Subcutaneous adipose tissue (tissue), 4 donors: ENCODE results near the gene MEIKIN. TPM values are rescaled to one million over a fixed set of nuclear protein-coding genes. Genes with fewer than 3 reads are reported as not detected.

ENCODE experiments used
- total RNA-seq, 4 donors: library from RNA; depleted of rRNA; stranded (reverse); fragments of >200 nt; gene quantifications; one replicate each; pipeline ENCODE4 v1.1.0, GENCODE V29; 2016
- TF ChIP-seq, protein P1 (sequence below): fragments of 450-650 bp; IDR thresholded peaks from one replicate; pipeline ENCODE4 v1.5.1; 2016; ENCODE audit warnings: low read depth, mild to moderate bottlenecking, control low read depth, antibody characterized with exemption, moderate library complexity

The MEIKIN gene
- total RNA-seq, 4 donors from 2014 or later: 1.5 TPM; not detected in 3

DNA sequence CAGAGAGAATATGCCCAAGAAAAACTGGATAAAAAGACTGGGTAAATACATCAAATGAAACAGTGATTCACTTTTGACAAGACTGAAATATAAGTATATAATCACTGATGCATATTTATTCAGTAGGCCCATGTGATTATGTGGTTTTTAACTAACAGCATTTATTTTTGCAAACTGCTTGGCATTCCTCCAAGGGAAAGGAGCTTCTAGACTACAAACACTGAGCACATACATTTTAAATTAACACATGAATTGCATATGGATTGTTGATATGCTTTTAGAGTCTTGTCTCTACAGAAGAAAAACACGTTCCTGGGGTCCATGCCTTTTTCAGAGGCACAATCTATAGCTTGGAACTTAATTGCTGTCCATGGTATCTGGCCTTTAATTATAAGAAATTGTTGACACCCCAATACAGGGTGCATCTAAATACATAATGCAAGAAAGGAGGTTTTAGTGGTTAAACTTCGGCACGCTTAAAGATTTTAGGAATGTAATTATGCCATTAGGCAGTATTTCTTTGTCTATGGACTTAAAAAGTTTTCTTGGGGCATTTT lies 6.9 kb upstream of the MEIKIN start:
- TF ChIP-seq, protein P1, sequence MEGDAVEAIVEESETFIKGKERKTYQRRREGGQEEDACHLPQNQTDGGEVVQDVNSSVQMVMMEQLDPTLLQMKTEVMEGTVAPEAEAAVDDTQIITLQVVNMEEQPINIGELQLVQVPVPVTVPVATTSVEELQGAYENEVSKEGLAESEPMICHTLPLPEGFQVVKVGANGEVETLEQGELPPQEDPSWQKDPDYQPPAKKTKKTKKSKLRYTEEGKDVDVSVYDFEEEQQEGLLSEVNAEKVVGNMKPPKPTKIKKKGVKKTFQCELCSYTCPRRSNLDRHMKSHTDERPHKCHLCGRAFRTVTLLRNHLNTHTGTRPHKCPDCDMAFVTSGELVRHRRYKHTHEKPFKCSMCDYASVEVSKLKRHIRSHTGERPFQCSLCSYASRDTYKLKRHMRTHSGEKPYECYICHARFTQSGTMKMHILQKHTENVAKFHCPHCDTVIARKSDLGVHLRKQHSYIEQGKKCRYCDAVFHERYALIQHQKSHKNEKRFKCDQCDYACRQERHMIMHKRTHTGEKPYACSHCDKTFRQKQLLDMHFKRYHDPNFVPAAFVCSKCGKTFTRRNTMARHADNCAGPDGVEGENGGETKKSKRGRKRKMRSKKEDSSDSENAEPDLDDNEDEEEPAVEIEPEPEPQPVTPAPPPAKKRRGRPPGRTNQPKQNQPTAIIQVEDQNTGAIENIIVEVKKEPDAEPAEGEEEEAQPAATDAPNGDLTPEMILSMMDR: no peak

DNA sequence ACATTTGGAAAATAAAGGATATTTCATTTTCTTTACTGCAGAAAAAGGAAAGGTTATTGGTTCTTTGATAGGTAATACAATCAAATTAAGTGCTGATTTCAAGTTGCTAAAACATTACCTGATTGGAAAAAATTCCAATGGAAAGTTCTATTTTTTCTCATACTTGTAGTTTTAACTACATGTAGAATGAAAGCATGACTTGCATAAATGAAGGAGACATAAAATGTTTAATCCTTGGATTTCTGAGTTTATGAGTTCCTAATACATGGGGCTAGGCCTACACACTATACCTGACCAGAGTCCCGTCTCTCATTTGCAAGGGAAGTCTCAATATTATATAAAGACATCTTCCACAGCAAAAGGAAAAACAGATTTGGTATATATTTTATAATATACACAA lies 5.2 kb upstream of the MEIKIN start:
- TF ChIP-seq, protein P1: no peak

DNA sequence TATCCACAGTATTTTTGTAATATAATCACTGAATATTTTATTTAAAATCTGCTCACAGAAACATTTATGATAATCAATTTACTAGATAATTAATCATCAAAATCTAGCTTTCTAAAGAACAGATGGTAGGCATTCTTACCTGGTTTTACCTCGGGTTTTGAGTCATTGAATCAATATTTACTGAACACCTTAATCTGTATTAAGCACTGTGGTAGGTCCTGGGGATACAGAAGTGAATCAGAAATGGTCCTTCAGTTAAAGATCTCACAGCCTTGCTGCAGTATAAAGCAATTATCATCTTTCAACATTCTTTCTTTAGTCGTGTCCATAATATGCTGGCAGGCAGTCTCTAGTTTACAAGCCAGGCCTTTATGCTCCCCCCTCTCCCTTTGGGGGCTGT lies 2.0 kb upstream of the MEIKIN start:
- TF ChIP-seq, protein P1: no peak

DNA sequence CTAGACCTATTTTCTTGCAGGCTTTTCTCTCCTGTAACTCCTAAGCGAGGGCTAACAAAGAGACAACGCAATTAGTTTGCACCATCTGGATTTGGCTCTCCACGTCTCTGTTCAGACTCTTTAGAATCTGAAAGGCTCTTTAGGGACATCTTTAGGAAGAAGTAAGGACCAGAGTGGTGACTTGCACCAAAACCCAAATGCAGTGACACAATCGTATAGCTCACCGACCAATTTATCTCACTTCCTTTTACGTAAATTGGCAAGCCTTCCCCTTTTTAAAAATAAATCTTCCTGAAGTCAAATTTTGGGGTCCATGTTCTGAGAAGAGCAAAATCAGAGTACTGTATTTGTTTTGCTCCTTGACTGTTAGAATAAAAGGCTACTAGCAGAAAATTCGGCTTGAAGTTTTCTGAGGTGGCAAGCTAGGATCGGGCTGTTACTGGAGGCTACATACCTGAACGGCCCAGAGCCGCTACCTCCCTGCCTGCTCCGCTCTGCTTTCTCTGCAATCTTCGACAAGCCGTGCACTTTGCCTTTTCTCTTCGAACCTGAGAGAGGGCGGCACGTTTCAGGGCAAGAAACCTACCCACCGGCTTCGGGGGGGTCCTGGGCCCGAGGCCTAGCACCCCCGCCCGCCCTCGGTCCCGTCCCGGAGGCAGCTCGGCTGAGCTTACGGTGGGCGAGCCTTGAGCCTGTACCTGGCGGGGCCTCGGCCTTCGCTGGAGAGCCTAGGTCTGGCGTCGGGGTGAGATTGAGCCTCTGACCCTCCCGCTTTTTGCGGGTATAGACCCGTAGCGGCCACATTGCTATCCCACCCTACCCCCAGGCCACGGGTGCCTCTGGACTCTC lies 537 bp downstream of the MEIKIN start:
- TF ChIP-seq, protein P1: no peak

DNA sequence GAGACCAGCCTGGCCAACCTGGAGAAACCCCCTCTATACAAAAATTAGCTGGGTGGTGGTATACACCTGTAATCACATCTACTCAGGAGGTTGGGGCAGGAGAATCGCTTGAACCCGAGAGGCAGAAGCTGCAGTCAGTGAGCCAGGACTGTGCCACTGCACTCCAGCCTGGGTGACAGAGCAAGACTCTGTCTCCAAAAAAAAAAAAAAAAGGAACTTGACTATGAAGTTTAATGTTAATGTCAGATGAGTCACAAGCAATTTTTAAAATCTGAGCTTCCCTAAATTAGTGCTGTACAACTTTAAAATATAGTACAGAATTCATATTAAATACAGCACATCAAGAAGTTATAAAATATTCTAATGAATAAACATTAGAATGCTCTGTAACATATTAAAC lies 1.5 kb downstream of the MEIKIN start:
- TF ChIP-seq, protein P1: no peak

DNA sequence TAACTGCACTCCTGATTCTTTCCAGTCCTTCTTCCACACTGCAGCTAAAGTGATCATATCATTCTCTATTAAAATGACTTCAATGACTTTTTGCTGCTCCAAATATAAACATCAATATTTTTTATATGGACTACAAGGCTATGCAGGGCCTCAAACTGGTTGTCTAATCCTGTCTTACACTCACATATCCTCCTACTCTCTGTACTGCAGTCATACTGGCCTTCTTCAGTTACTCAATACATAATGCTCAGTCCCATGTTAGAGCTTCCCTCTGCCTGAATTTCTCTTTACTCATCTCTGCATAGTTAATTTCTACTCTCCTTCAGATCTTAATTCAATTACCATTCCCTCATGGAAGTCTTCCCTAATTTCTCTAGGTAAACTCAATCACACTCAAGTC lies 3.4 kb downstream of the MEIKIN start:
- TF ChIP-seq, protein P1: no peak

DNA sequence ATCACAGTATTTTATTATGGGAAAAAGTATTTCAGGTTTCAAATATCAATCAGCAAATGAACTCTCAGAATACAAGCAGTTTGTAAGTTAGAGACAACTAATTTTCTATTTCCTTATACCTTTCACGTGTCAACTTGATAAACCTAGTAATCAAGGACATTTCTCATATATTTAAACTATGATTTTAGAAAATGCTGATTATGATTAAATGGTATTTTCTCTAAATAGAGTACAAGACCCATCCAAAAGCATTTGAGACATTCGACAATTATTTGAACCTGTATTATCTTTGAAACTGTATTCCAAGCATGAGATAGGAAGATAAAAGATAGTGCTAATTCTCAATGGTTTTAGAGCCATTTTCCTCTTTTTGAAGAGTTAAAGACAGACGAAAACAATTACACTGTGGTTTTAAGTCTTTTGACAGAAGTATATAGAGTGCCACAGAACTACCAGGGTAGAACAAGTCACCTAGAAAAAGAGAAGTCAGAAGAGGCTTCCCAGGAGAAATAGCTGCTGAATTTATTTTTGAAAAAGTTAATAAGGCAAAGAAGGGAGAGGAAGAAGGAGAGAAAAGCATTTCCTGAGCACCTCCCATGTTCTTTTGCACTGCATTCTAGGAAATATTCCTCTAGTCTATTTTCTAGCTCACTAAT lies 5.6 kb downstream of the MEIKIN start:
- TF ChIP-seq, protein P1: no peak
